PC-9 (cell line): Measurements from ENCODE around the gene UBAP2.
"Not testable (repeated sequence)": the region's sequence is repeated elsewhere in the genome, so short reads cannot be mapped to it uniquely, and the experiment has no call there.

ENCODE experiments used
- EZH2 ChIP-seq: fragments of 200-600 bp; sonication (generic); IDR thresholded peaks from 2 replicates; pipeline ENCODE4 v1.8.0; 2017; ENCODE audit warnings: antibody characterized with exemption, low read depth
- TF ChIP-seq, protein P1 (sequence below): fragments of 200-600 bp; sonication (generic); conservative IDR thresholded peaks from 2 replicates; pipeline ENCODE4 v1.6.1; 2017; ENCODE audit warnings: mixed run types, antibody characterized with exemption, mild to moderate bottlenecking, moderate library complexity

GRCh38 chr9:34038851-34039250 lies 9.8 kb downstream of the UBAP2 start:
- TF ChIP-seq, protein P1, sequence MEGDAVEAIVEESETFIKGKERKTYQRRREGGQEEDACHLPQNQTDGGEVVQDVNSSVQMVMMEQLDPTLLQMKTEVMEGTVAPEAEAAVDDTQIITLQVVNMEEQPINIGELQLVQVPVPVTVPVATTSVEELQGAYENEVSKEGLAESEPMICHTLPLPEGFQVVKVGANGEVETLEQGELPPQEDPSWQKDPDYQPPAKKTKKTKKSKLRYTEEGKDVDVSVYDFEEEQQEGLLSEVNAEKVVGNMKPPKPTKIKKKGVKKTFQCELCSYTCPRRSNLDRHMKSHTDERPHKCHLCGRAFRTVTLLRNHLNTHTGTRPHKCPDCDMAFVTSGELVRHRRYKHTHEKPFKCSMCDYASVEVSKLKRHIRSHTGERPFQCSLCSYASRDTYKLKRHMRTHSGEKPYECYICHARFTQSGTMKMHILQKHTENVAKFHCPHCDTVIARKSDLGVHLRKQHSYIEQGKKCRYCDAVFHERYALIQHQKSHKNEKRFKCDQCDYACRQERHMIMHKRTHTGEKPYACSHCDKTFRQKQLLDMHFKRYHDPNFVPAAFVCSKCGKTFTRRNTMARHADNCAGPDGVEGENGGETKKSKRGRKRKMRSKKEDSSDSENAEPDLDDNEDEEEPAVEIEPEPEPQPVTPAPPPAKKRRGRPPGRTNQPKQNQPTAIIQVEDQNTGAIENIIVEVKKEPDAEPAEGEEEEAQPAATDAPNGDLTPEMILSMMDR: not testable (repeated sequence)
- not testable (repeated sequence) for TF ChIP-seq EZH2
